GM10847 (cell line): ENCODE data around the gene SREK1IP1.

Experiments
- POLR2A ChIP-seq: IDR thresholded peaks from 2 replicates; pipeline ENCODE4 v1.6.1; 2011; ENCODE audit not compliant: insufficient read length; ENCODE audit errors: extremely low read depth

Gene SREK1IP1

DNA sequence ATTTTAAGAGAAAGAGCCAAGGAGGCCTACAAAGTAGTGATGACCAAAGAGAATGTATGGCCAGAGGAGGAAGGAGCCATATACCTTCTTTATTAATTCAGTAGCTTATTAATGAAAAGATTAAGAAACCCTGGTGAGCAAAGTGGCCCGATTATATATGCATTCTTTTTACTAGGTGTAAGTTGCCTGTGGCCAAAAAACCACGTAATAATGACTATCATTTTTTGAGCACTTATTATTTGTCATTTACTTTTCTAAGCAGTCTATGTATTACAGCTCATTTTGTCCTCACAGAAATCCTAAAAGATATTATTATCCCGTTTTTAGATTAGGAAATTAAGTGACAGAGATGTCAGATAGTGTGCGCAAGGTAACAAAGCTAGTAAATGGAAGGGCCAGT is 3.2 kb upstream of the SREK1IP1 start:
- TF ChIP-seq POLR2A = no peak

DNA sequence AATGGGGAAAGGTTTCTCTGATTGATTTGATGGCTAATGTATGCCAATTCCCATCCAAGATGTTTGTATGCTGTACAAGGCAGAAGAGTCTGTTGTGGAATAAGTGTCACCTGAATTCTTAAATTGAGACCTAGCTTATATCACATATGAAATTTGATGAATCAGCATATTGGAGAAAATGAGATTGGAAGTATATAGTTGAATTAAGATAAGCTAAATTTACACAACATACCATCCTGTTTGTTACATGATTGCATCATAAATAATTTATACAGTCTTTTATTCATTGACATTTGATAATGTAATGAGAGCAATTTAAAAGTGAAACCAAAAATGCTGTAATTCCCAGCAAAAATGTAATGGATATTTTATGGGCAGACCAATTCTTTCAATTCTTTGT is 1.4 kb upstream of the SREK1IP1 start:
- no peak for TF ChIP-seq POLR2A

GRCh38 chr5:64767959-64768357 is 533 bp downstream of the SREK1IP1 start:
- no peak for TF ChIP-seq POLR2A

- TF ChIP-seq POLR2A = no peak
These were observed 1.6 kb downstream of the SREK1IP1 start for GRCh38 chr5:64766941-64767340.

DNA sequence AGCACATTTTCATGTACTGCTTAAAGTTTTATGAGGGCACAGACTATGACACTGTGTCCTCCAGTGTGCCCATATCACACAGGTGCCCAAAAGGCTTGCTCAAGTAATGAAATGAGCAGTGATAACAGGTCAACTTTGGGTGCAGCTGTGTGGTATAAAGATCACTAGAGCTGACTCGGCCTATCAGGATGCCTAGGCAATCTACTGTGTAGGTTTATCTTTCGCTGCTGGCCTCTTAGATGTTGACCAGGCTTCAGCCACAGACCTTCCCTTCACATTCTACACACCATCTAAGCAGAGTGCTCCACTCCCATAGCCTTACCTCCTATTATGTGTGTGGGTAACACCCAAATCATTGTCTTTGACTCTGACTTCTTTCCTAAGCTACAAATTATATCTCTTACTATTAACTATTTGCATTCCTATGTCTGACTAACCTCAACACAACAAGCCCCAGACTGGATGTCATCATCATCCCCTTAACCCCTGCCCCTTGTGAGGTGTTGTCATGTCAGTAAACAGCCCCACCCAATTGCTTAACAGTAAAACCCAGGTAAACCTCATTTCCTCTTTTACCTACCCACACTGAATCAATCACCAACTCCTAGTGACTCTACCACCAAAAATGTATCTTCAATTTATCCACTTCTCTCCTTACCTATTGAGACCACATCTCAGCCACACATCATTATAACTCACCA is 2.5 kb downstream of the SREK1IP1 start:
- no peak for TF ChIP-seq POLR2A

DNA sequence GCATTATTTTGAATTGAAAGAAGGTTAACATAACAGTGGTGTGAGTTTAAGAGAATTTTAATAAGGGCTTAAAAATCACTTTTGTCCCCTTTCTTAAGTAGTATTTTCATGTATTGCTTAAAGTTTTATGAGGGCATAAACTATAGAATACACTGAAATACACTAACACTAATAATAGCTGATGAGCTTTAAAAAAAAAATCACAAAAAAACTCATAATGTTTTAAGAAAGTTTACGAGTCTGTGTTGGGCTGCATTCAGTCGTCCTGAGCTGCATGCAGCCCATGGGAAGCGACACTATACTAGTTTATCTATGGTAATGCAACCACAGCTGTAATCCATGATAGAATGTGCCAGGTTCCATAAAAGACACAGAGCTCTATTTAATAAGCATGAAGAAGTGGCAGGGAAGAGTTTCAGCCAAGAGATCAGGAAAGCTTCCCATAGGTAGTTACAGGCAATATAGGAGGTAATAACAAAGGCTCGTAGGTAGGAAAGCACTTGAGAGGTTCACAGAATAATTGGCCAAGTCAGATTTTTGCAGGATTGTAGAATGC is 4.5 kb downstream of the SREK1IP1 start:
- TF ChIP-seq POLR2A = no peak

DNA sequence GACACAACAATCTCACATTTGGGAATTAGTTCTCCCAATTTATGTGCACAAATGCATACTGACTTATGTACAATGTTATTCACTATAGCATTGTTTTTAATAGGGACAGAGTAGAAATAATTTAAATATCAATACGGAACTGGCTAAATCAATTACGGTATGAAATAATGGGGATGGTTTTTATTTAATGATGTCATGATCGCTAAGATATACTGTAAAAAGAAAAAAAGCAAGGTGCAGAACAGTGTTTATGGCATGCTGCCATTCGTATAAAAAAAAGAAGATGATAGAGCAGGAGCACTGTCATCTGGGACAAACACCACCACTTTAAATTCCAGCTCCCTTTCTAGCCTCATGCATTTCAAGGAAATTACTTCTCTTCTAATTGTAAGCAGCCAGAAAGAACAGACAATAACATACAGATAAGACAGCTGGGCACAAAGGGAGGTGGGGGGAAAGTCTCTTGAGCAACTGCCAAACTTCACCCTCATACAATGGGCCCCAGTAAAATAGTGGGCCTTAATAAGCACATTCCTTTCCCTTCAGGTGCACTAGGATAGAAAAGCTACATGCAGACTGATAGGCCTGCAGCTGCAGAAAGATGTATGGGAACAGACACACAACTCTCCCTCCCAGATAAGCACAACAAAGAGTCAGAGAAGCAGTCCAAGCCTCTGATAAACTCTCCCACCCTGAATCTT is 8.4 kb downstream of the SREK1IP1 start:
- TF ChIP-seq POLR2A = no peak

- TF ChIP-seq POLR2A = no peak
These were observed 9.6 kb downstream of the SREK1IP1 start for GRCh38 chr5:64758901-64759300.

GRCh38 chr5:64754066-64754465 is 14.4 kb downstream of the SREK1IP1 start:
- TF ChIP-seq POLR2A = no peak

- TF ChIP-seq POLR2A = no peak
These were observed 19.1 kb downstream of the SREK1IP1 start for GRCh38 chr5:64749385-64749784.

GRCh38 chr5:64746446-64746845 is 22.0 kb downstream of the SREK1IP1 start:
- TF ChIP-seq POLR2A = no peak

GRCh38 chr5:64744914-64745313 is 23.6 kb downstream of the SREK1IP1 start:
- TF ChIP-seq POLR2A = no peak

- no peak for TF ChIP-seq POLR2A
These were observed 25.7 kb downstream of the SREK1IP1 start for GRCh38 chr5:64742821-64743220.

GRCh38 chr5:64742411-64742810 is 26.1 kb downstream of the SREK1IP1 start:
- no peak for TF ChIP-seq POLR2A

GRCh38 chr5:64727150-64727549 is 41.3 kb downstream of the SREK1IP1 start:
- TF ChIP-seq POLR2A = no peak

DNA sequence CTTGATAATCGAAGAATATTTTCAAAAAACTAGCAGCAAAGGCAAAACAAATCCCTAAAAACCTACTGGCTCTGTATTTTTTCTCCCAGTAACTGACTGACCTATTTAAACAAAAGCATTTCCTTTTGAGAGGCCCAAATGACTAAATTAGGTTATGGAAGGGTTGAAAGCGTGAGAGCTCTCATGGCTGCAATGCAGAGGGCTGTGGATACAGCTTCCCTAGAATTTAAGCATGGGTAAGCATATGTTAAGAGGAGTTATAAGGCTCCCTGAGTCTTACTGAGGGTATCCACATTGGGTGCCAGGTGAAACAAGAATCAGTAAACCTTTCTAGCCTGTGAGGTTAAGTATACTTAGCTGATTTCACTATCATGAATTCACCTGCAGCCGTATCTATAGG is 45.9 kb downstream of the SREK1IP1 start:
- TF ChIP-seq POLR2A = no peak

- no peak for TF ChIP-seq POLR2A
These were observed 61.3 kb downstream of the SREK1IP1 start for GRCh38 chr5:64707191-64707590.

GRCh38 chr5:64700765-64701164 is 67.7 kb downstream of the SREK1IP1 start:
- no peak for TF ChIP-seq POLR2A
